WTC11 (cell line): ENCODE results near the gene XRN1. TPM values are rescaled to one million over a fixed set of nuclear protein-coding genes. Genes with fewer than 3 reads are reported as not detected.
"Not testable (repeated sequence)": the region's sequence is repeated elsewhere in the genome, so short reads cannot be mapped to it uniquely, and the experiment has no call there.

Experiments
- ATAC-seq: fragments of 200-7000 bp; cut with Tn5 transposase; 2 replicates; pipeline ENCODE4 v1.10.0; 2021; ENCODE audit warnings: mild to moderate bottlenecking, moderate library complexity
- CTCF ChIA-PET: fragments of 300-600 bp; sonication (Branson Sonifier 250); formaldehyde crosslinking; loops from one replicate; lab custom pipeline; 2021; ENCODE audit warnings: antibody characterized with exemption; lab: Charles Lee
- POLR2A ChIA-PET: fragments of 350-600 bp; sonication (Branson Sonifier 250); formaldehyde crosslinking; loops from one replicate; lab custom pipeline; 2021; ENCODE audit warnings: antibody characterized with exemption; lab: Charles Lee
- DNase-seq: peaks from one replicate; pipeline ENCODE4 v3.0.0; 2021; ENCODE audit warnings: low spot score
- H3K27ac Mint-ChIP-seq: 2 replicates; pipeline ENCODE4 v1.8.0; 2021; ENCODE audit warnings: mixed read lengths
- H3K27me3 Mint-ChIP-seq: 2 replicates; pipeline ENCODE4 v1.8.0; 2021; ENCODE audit warnings: low read depth, mild to moderate bottlenecking, moderate library complexity, mixed read lengths
- H3K36me3 Mint-ChIP-seq: 2 replicates; pipeline ENCODE4 v1.8.0; 2021; ENCODE audit warnings: mixed read lengths
- H3K4me1 Mint-ChIP-seq: 2 replicates; pipeline ENCODE4 v1.8.0; 2022; ENCODE audit warnings: mixed read lengths
- H3K4me3 Mint-ChIP-seq: 2 replicates; pipeline ENCODE4 v1.8.0; 2021; ENCODE audit warnings: mild to moderate bottlenecking, moderate library complexity, mixed read lengths
- H3K9me3 Mint-ChIP-seq: 2 replicates; pipeline ENCODE4 v1.8.0; 2021; ENCODE audit warnings: mixed read lengths
- ATF1 ChIP-seq: sonication (generic); formaldehyde crosslinking; IDR thresholded peaks from 2 replicates; pipeline ENCODE4 v1.8.1; 2023; ENCODE audit warnings: mild to moderate bottlenecking, moderate library complexity, missing genetic modification reagents
- ETV6 ChIP-seq: sonication (generic); formaldehyde crosslinking; IDR thresholded peaks from 2 replicates; pipeline ENCODE4 v1.8.1; 2022; ENCODE audit warnings: mild to moderate bottlenecking, missing genetic modification reagents
- GABPB1 ChIP-seq: sonication (generic); formaldehyde crosslinking; IDR thresholded peaks from 2 replicates; pipeline ENCODE4 v1.8.1; 2023; ENCODE audit warnings: mild to moderate bottlenecking, missing genetic modification reagents
- IRF2 ChIP-seq: sonication (generic); formaldehyde crosslinking; IDR thresholded peaks from 2 replicates; pipeline ENCODE4 v1.8.0; 2022; ENCODE audit warnings: low read depth, missing genetic modification reagents, borderline replicate concordance
- JUN ChIP-seq: sonication (generic); formaldehyde crosslinking; IDR thresholded peaks from 2 replicates; pipeline ENCODE4 v1.8.0; 2023; ENCODE audit warnings: mild to moderate bottlenecking, missing genetic modification reagents
- KAT7 ChIP-seq: sonication (generic); formaldehyde crosslinking; IDR thresholded peaks from 2 replicates; pipeline ENCODE4 v1.8.1; 2023; ENCODE audit warnings: missing genetic modification reagents, mild to moderate bottlenecking, borderline replicate concordance
- MXD4 ChIP-seq: fragments of 250-450 bp; sonication (Bioruptor Pico); IDR thresholded peaks from 2 replicates; pipeline ENCODE4 v1.8.0; 2021; ENCODE audit warnings: mild to moderate bottlenecking, moderate library complexity, borderline replicate concordance
- NR2C2 ChIP-seq: sonication (generic); formaldehyde crosslinking; IDR thresholded peaks from 2 replicates; pipeline ENCODE4 v1.8.0; 2022; ENCODE audit warnings: mild to moderate bottlenecking, missing genetic modification reagents
- SMAD4 ChIP-seq: sonication (generic); formaldehyde crosslinking; IDR thresholded peaks from 2 replicates; pipeline ENCODE4 v1.8.0; 2022; ENCODE audit warnings: mild to moderate bottlenecking, missing genetic modification reagents
- SOX15 ChIP-seq: fragments of 250-450 bp; sonication (Bioruptor Pico); IDR thresholded peaks from 2 replicates; pipeline ENCODE4 v1.9.0; 2021; ENCODE audit warnings: mild to moderate bottlenecking
- TCF7 ChIP-seq: sonication (generic); formaldehyde crosslinking; IDR thresholded peaks from 2 replicates; pipeline ENCODE4 v1.8.0; 2022; ENCODE audit warnings: mild to moderate bottlenecking, low read depth, missing genetic modification reagents, moderate library complexity
- TEAD4 ChIP-seq: sonication (generic); formaldehyde crosslinking; IDR thresholded peaks from 2 replicates; pipeline ENCODE4 v1.8.0; 2022; ENCODE audit warnings: mild to moderate bottlenecking, missing genetic modification reagents
- ZNF219 ChIP-seq: sonication (generic); formaldehyde crosslinking; IDR thresholded peaks from 2 replicates; pipeline ENCODE4 v1.8.0; 2023; ENCODE audit warnings: missing genetic modification reagents, mild to moderate bottlenecking, borderline replicate concordance
- ZNF671 ChIP-seq: fragments of 250-450 bp; sonication (Bioruptor Pico); IDR thresholded peaks from 2 replicates; pipeline ENCODE4 v1.8.0; 2021; ENCODE audit warnings: mild to moderate bottlenecking
- total RNA-seq: library from RNA; stranded (reverse); gene quantifications from 3 replicates; pipeline ENCODE4 v1.2.3, GENCODE V29; 2021
- TF ChIP-seq, protein P1 (sequence below): sonication (generic); formaldehyde crosslinking; IDR thresholded peaks from 2 replicates; pipeline ENCODE4 v1.8.0; 2022; ENCODE audit warnings: missing genetic modification reagents
- TF ChIP-seq, protein P2 (sequence below): fragments of 250-450 bp; sonication (Bioruptor Pico); IDR thresholded peaks from 2 replicates; pipeline ENCODE4 v1.9.0; 2021; ENCODE audit warnings: mild to moderate bottlenecking
- TF ChIP-seq, protein P3 (sequence below): sonication (generic); formaldehyde crosslinking; IDR thresholded peaks from 2 replicates; pipeline ENCODE4 v1.8.1; 2023; ENCODE audit warnings: mild to moderate bottlenecking, missing genetic modification reagents, moderate library complexity
- TF ChIP-seq, protein P4 (sequence below): sonication (generic); formaldehyde crosslinking; IDR thresholded peaks from 2 replicates; pipeline ENCODE4 v1.8.1; 2022; ENCODE audit warnings: low read depth, missing genetic modification reagents, borderline replicate concordance
- TF ChIP-seq, protein P5 (sequence below): sonication (generic); formaldehyde crosslinking; IDR thresholded peaks from 2 replicates; pipeline ENCODE4 v1.8.1; 2023; ENCODE audit warnings: mild to moderate bottlenecking, missing genetic modification reagents, borderline replicate concordance

Gene XRN1
- total RNA-seq, 1 experiment from 2014 or later, result 19.2 TPM

DNA sequence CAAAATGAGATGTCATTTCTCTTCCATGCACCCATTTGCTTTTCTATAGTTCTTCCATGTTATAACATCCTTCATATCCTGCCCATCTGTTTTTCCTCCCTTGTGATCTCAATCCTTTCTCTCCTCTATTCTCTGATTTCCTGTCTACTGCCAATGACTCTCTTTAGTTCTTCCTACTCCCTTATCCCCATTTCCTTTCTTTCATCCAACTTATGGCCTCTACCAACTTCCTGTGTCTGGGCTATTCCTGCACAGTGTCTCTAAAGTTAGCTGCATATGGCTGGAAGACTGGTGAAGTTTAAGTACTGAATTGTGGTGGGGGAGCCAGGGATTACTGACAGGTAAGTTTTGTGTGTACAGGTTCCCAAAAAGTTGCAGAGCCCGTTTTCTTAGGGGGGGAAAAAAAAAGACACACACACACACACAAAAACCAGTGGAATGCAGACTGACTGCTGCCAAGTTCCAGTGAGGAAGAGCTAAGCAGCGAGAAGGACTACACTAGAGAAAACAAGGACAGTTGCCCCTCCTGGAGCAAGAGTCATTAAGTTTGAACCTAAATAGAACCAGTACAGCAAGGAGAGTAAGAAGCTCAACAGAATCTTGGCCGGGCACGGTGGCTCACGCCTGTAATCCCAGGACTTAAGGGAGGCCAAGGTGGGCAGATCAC is 28.8 kb downstream of the XRN1 start:
- H3K4me3 Mint-ChIP-seq, result no peak overlapping the region
- H3K4me1 Mint-ChIP-seq, result no peaks in the 10 kb centered on the region
- peaks cover 15% of the 10 kb centered on the region for H3K36me3 Mint-ChIP-seq
- CTCF ChIA-PET, result no interaction called here
- H3K27me3 Mint-ChIP-seq, result no peaks in the 10 kb centered on the region
- POLR2A ChIA-PET, result no interaction called here
- TF ChIP-seq, protein P1, sequence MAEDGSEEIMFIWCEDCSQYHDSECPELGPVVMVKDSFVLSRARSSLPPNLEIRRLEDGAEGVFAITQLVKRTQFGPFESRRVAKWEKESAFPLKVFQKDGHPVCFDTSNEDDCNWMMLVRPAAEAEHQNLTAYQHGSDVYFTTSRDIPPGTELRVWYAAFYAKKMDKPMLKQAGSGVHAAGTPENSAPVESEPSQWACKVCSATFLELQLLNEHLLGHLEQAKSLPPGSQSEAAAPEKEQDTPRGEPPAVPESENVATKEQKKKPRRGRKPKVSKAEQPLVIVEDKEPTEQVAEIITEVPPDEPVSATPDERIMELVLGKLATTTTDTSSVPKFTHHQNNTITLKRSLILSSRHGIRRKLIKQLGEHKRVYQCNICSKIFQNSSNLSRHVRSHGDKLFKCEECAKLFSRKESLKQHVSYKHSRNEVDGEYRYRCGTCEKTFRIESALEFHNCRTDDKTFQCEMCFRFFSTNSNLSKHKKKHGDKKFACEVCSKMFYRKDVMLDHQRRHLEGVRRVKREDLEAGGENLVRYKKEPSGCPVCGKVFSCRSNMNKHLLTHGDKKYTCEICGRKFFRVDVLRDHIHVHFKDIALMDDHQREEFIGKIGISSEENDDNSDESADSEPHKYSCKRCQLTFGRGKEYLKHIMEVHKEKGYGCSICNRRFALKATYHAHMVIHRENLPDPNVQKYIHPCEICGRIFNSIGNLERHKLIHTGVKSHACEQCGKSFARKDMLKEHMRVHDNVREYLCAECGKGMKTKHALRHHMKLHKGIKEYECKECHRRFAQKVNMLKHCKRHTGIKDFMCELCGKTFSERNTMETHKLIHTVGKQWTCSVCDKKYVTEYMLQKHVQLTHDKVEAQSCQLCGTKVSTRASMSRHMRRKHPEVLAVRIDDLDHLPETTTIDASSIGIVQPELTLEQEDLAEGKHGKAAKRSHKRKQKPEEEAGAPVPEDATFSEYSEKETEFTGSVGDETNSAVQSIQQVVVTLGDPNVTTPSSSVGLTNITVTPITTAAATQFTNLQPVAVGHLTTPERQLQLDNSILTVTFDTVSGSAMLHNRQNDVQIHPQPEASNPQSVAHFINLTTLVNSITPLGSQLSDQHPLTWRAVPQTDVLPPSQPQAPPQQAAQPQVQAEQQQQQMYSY (CRISPR knock-in tag), result no peak
- TF ChIP-seq ZNF671 (no peak), TCF7 (no peak), SOX15 (CRISPR knock-in tag) (no peak)
- TF ChIP-seq, protein P2, sequence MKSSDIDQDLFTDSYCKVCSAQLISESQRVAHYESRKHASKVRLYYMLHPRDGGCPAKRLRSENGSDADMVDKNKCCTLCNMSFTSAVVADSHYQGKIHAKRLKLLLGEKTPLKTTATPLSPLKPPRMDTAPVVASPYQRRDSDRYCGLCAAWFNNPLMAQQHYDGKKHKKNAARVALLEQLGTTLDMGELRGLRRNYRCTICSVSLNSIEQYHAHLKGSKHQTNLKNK (CRISPR knock-in tag), result no peak
- H3K9me3 Mint-ChIP-seq, result no peaks in the 10 kb centered on the region
- 0 out of 2 replicates have a peak overlapping the region, but pooled peaks have one; percentile 17 for H3K27ac Mint-ChIP-seq
- no peak for ATAC-seq
- DNase-seq, result no peak

DNA sequence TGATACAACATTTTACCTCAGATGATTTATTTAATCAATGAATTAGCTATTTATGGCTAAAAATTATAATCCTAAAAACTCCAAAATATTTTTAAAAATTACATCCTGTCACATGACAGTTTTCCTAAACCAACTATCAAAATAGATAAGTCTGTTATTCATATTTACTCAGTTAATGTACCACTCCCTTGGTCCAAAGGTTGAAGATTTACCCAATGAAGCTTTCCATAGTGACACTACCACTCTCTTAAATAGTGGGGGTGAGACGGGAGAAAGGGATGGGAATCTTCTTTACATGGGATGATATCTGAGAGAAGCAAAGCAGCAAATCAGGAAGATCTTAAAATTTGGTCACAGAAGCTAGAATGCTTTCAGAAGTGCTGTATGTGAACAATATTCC is 30.5 kb downstream of the XRN1 start:
- no peak overlapping the region for H3K4me3 Mint-ChIP-seq
- TF ChIP-seq KAT7 (CRISPR knock-in tag), result no peak
- no peak for TF ChIP-seq IRF2
- TF ChIP-seq JUN (CRISPR knock-in tag), result no peak
- no peak for TF ChIP-seq ZNF219
- TF ChIP-seq MXD4 (CRISPR knock-in tag), result no peak
- TF ChIP-seq, all 79 proteins: peak for 0
- peaks cover 10% of the 10 kb centered on the region for H3K36me3 Mint-ChIP-seq
- DNase-seq (no peak), ATAC-seq (no peak)
- H3K4me1 Mint-ChIP-seq, result no peaks in the 10 kb centered on the region
- POLR2A ChIA-PET, result no interaction called here
- H3K9me3 Mint-ChIP-seq, result no peaks in the 10 kb centered on the region
- H3K27me3 Mint-ChIP-seq, result no peaks in the 10 kb centered on the region
- CTCF ChIA-PET, result no interaction called here
- no peak overlapping the region for H3K27ac Mint-ChIP-seq

DNA sequence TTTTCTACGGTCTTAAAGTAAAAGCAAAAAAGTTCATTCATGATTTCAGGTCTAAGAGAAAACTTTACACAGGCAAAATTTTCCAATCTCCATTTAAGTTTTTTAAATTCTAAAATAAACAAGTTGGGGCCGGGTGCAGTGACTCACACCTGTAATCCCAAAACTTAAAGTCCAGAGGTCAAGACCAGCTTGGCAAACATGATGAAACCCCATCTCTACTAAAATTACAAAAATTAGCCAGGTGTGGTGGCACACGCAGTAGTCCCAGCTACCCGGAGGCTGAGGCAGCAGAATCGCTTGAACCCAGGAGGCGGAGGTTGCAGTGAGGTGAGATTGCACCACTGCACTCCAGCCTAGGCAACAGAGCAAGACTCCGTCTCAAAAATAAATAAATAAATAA is 47.3 kb downstream of the XRN1 start:
- H3K4me3 Mint-ChIP-seq, H3K36me3 Mint-ChIP-seq, H3K27ac Mint-ChIP-seq, H3K27me3 Mint-ChIP-seq, H3K9me3 Mint-ChIP-seq, DNase-seq, H3K4me1 Mint-ChIP-seq, CTCF ChIA-PET, POLR2A ChIA-PET, ATAC-seq: not testable (repeated sequence)
- peak; percentile 72 for TF ChIP-seq GABPB1

DNA sequence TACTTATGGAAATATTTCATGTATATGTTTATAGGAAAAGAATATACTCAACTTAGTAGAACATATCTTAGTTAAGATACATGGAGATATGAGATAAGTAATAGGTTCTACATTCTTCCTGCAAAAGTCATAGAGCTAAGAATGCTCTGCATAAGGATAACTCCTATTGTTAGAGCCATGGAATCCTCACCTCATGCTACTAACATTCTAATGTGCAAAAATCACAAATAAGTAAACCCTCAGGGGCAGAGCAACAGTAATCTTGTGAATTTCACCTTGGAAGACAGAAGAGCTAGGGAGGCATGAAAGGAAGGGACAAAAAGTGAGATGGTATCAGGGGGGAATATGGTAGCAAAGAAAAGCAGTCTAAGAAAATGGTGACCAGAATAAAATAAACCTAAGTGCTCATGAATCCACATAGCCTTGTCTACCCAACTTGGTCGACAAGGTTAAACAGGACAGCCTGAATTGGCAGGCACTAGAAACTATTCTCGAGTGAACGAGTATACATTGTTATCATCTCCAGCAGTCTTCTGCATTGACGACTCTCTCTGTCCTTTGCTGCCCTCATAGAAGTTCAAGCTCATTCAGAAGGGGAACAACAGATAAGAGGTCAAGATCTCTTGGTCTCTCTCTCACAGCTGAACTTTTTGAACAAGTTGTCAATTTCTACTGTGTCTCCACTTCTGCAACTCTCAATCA is 52.8 kb downstream of the XRN1 start:
- POLR2A ChIA-PET, result no interaction called here
- Mint-ChIP-seq H3K4me1 (no peaks in the 10 kb centered on the region), H3K27ac (no peak overlapping the region), H3K9me3 (no peaks in the 10 kb centered on the region), H3K27me3 (no peaks in the 10 kb centered on the region), H3K36me3 (peaks cover 8% of the 10 kb centered on the region), H3K4me3 (no peak overlapping the region)
- CTCF ChIA-PET, result no interaction called here
- no peak for ATAC-seq
- DNase-seq, result no peak
- TF ChIP-seq SMAD4 (CRISPR knock-in tag), result no peak
- TF ChIP-seq NR2C2 (CRISPR knock-in tag), result no peak
- no peak for TF ChIP-seq JUN (CRISPR knock-in tag)
- TF ChIP-seq, protein P3, sequence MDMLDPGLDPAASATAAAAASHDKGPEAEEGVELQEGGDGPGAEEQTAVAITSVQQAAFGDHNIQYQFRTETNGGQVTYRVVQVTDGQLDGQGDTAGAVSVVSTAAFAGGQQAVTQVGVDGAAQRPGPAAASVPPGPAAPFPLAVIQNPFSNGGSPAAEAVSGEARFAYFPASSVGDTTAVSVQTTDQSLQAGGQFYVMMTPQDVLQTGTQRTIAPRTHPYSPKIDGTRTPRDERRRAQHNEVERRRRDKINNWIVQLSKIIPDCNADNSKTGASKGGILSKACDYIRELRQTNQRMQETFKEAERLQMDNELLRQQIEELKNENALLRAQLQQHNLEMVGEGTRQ (CRISPR knock-in tag), result no peak
- TF ChIP-seq TEAD4 (CRISPR knock-in tag), result no peak
- no peak for TF ChIP-seq ATF1
- TF ChIP-seq ETV6 (CRISPR knock-in tag), result no peak
- TF ChIP-seq, protein P4, sequence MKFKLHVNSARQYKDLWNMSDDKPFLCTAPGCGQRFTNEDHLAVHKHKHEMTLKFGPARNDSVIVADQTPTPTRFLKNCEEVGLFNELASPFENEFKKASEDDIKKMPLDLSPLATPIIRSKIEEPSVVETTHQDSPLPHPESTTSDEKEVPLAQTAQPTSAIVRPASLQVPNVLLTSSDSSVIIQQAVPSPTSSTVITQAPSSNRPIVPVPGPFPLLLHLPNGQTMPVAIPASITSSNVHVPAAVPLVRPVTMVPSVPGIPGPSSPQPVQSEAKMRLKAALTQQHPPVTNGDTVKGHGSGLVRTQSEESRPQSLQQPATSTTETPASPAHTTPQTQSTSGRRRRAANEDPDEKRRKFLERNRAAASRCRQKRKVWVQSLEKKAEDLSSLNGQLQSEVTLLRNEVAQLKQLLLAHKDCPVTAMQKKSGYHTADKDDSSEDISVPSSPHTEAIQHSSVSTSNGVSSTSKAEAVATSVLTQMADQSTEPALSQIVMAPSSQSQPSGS (CRISPR knock-in tag), result no peak
- TF ChIP-seq, protein P5, sequence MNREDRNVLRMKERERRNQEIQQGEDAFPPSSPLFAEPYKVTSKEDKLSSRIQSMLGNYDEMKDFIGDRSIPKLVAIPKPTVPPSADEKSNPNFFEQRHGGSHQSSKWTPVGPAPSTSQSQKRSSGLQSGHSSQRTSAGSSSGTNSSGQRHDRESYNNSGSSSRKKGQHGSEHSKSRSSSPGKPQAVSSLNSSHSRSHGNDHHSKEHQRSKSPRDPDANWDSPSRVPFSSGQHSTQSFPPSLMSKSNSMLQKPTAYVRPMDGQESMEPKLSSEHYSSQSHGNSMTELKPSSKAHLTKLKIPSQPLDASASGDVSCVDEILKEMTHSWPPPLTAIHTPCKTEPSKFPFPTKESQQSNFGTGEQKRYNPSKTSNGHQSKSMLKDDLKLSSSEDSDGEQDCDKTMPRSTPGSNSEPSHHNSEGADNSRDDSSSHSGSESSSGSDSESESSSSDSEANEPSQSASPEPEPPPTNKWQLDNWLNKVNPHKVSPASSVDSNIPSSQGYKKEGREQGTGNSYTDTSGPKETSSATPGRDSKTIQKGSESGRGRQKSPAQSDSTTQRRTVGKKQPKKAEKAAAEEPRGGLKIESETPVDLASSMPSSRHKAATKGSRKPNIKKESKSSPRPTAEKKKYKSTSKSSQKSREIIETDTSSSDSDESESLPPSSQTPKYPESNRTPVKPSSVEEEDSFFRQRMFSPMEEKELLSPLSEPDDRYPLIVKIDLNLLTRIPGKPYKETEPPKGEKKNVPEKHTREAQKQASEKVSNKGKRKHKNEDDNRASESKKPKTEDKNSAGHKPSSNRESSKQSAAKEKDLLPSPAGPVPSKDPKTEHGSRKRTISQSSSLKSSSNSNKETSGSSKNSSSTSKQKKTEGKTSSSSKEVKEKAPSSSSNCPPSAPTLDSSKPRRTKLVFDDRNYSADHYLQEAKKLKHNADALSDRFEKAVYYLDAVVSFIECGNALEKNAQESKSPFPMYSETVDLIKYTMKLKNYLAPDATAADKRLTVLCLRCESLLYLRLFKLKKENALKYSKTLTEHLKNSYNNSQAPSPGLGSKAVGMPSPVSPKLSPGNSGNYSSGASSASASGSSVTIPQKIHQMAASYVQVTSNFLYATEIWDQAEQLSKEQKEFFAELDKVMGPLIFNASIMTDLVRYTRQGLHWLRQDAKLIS (CRISPR knock-in tag), result no peak
